Spinal cord (tissue), 10 donors: ENCODE results near the gene NAT10. TPM values are rescaled to one million over a fixed set of nuclear protein-coding genes. Genes with fewer than 3 reads are reported as not detected.

ENCODE experiments used
- DNase-seq, 6 donors: peaks; one replicate each; pipeline versions ENCODE4 v3.0.0 to v3.0.0-alpha.2; 2013 to 2015; ENCODE audit warnings: low spot score in 6 of 6, low read depth in 4 of 6
- H3K27ac ChIP-seq: one replicate; pipeline ENCODE4 v1.5.1; 2013; ENCODE audit warnings: low read depth, low read length, control low read depth
- H3K27me3 ChIP-seq: one replicate; pipeline ENCODE4 v1.6.1; 2013; ENCODE audit warnings: low read length; ENCODE audit not compliant: control insufficient read depth, insufficient read depth
- H3K36me3 ChIP-seq: one replicate; pipeline ENCODE4 v1.6.1; 2013; ENCODE audit warnings: low read length; ENCODE audit not compliant: control insufficient read depth, insufficient read depth
- H3K4me1 ChIP-seq: one replicate; pipeline ENCODE4 v1.6.1; 2013; ENCODE audit warnings: low read length; ENCODE audit not compliant: control insufficient read depth, insufficient read depth
- H3K4me3 ChIP-seq: one replicate; pipeline ENCODE4 v1.5.1; 2013; ENCODE audit warnings: low read depth, low read length, control low read depth
- H3K9me3 ChIP-seq: one replicate; pipeline ENCODE4 v1.6.1; 2013; ENCODE audit warnings: low read length; ENCODE audit not compliant: control insufficient read depth, insufficient read depth
- WGBS: methylation state at CpG from one replicate; pipeline ENCODE4 v1.1.5; 2013; ENCODE audit warnings: missing lambda C conversion rate; ENCODE audit not compliant: insufficient coverage; 5-methylcytosine and 5-hydroxymethylcytosine counted together
- polyA plus RNA-seq, 2 donors: library from polyadenylated mRNA; unstranded; fragments of 120-200 nt; gene quantifications; one replicate each; pipeline ENCODE4 v1.2.1, GENCODE V29; 2013; ENCODE audit not compliant: insufficient read length in 2 of 2
- total RNA-seq, 2 donors: library from RNA; depleted of rRNA in 1 of 2; stranded (reverse); fragments of 120-200 nt in 1 of 2; fragments of >200 nt in 1 of 2; gene quantifications; one replicate each; pipeline versions ENCODE4 v1.2.3 to v1.2.4, GENCODE V29; 2013 to 2014
- donor health status: healthy.

The NAT10 gene
- total and polyA plus RNA-seq, 4 donors = 18.5 to 44.9 (median 36.6) TPM

DNA sequence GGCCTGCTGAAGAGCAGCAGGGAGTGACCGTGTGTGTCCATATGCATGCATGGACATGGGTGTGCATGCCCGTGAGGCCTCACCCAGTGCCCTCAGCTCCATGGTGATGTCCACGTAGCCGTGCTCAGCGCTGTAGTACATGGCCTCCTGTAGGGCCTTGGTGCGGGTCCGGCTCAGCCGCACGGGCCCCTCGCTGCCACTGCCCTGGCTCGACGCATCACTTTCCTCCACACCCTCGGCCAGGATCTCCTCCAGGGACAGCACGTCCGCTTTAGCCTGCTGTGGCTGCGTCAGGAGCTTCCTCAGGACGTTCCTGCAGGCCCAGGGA, 57.0 kb downstream of the NAT10 start:
- Histone ChIP-seq H3K4me1 (peaks cover 8% of the 10 kb centered on the region), H3K27ac (no peak overlapping the region), H3K27me3 (no peaks in the 10 kb centered on the region), H3K36me3 (peaks cover 82% of the 10 kb centered on the region), H3K9me3 (no peaks in the 10 kb centered on the region), H3K4me3 (no peak overlapping the region)
- no peak for DNase-seq
- 93% methylated on average over 12 of the region's 17 CpGs for WGBS

DNA sequence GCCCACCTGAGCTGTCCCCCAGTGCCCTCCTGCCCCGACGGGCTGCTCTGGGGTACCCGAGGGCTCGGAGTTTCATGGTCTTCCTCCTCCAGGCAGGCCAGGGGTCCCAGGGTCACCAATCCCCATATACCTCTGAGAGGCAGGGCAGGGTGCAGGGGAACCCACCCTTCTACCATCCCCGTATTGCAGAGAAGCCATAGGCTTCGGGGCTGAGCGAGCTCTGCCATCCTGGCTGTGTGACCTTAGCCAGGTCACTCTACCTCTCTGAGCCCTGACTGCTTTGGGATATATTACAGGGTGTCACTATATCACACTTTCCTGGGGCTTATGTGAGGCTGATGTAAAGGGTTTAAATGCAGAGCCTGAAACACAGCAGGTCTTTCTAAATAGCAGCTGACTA, 57.4 kb downstream of the NAT10 start:
- WGBS = 99% methylated on average over 7 of the region's 7 CpGs

DNA sequence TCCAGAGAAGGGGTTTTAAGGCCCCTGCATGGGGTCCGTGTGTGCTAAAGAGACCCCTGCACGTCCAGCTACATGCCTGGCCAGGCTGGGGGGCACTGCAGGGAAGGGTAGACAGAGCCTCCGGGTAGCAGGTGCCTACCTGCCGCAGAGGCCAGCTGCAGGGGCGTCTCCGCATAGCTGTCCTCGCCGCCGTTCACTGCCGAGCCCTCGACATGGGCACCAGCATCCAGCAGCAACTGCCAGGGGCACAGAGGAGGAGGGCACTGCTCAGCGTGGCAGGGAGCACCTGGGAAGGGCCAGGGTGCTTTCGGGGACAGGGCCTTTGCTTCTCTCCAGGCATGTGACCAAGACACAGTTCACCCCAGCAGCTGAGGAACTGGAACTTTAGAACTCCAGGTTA, 59.7 kb downstream of the NAT10 start:
- H3K9me3 ChIP-seq = no peaks in the 10 kb centered on the region
- H3K4me1 ChIP-seq = peaks cover 15% of the 10 kb centered on the region
- 93% methylated on average over 13 of the region's 13 CpGs for WGBS
- no peaks in the 10 kb centered on the region for H3K27me3 ChIP-seq
- H3K36me3 ChIP-seq = peaks cover 70% of the 10 kb centered on the region
- no peak overlapping the region for H3K4me3 ChIP-seq
- DNase-seq = no peak
- no peak overlapping the region for H3K27ac ChIP-seq

More for the DNA sequence above, 57.4 kb downstream of the NAT10 start:
- no peaks in the 10 kb centered on the region for H3K27me3 ChIP-seq
- peaks cover 79% of the 10 kb centered on the region for H3K36me3 ChIP-seq
- no peak for DNase-seq
- no peaks in the 10 kb centered on the region for H3K9me3 ChIP-seq
- no peak overlapping the region for H3K4me3 ChIP-seq
- H3K4me1 ChIP-seq = peaks cover 9% of the 10 kb centered on the region
- no peak overlapping the region for H3K27ac ChIP-seq

DNA sequence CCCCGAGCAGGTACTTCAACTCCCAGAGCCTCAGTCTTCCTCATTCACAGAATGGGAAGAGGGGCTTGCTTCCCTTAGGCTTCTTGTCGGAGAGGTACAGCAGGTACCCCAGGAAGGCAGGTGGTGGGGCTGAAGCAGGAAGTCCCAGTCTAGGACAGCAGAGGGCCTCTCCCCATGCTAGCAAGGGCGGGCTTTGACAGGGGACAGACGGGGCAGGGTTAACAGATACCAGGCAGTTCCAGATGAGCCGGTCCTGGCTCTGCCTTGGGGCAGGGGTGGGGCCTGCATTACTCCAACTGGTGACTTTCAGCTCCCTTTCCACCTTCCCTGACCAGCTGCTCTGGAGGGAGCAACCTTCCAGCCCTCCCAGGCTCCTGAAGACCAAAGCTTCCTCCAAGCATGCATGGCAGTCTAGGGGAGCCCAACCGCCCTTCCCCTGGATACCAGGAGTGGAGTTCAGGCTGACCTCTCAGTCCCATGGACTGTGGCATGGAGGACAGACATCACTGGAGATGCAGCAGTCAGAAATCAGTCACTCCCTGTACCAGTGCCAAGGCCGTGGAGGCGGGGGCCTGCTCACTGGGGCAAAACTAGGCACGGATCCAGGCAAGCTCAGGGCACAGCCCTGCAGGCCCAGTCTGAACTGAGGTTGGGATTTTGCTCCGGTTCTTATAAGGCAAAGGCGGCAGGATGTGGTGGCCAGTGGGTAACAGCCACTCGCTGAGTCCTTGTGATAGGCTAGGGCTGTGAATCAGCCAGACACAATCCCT, 60.5 kb downstream of the NAT10 start:
- no peaks in the 10 kb centered on the region for H3K9me3 ChIP-seq
- no peak overlapping the region for H3K27ac ChIP-seq
- no peak overlapping the region for H3K4me3 ChIP-seq
- 70% methylated on average over 11 of the region's 12 CpGs for WGBS
- peaks cover 13% of the 10 kb centered on the region for H3K4me1 ChIP-seq
- H3K36me3 ChIP-seq = peaks cover 61% of the 10 kb centered on the region
- no peak for DNase-seq
- no peaks in the 10 kb centered on the region for H3K27me3 ChIP-seq

DNA sequence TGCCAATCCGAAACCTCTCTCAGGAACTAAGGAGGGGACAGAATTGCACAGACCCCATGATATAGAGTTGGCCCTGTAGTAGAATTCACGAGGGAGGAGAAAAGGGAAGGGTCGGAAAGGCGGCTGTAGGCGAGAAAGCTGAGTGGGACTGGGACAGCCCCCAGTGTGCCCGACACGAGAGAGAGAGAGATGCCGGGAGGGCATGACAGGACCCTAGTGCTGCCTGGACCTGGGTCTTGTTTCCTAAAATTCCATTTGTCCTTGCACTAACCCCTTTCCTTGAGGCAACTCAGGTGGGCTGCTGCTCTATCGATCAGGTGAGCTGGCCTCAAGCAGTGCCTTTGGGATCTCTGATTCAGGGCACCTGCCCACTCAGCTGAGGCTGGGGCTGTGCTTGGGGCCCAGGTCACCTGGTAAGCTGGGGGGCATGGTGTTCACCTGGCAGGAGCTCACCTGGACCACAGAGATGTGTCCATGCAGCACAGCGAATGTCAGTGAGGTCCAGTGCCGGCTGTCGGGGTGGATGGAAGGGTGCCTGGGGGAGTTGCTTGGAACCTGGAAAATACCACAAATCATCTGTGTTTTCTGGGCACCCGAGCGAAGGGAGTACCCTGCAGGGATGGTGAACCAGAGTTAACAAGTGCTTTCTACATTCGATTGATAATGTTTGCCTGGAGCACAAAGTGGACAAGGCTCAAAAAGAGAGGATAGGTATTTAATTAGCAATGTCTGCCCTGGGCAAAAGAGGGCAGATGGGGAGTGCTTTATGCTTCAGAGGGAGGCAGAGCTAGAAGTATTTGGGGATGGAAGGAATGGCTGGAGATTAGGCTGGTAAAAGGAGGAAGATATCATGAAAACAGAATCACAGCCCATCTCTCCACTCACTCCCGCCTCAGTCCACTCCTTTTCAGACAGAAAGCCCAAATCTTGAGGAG, 61.6 kb downstream of the NAT10 start:
- Histone ChIP-seq H3K4me1 (peaks cover 13% of the 10 kb centered on the region), H3K27me3 (no peaks in the 10 kb centered on the region), H3K36me3 (peaks cover 53% of the 10 kb centered on the region), H3K4me3 (no peak overlapping the region), H3K27ac (no peak overlapping the region), H3K9me3 (no peaks in the 10 kb centered on the region)
- 93% methylated on average over 15 of the region's 16 CpGs for WGBS
- no peak for DNase-seq

DNA sequence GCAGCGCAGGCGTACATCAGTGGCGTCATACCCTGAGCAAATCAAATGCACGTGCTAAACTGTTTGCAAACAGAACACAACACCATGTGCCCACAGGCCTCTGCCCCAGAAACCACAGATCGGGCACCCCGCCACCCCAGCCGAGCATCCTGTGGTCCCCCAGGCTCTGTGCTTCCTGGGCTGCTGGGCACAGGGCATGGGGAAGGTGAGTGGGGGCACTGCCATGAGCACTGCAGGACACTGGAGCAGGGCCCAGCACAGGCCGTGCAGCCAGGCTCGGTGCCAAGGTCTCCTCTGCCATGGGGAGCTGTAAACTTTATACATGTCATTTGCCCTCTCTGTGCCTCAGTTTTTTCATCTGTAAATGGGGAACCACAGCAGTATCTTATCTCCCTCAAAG, 62.5 kb downstream of the NAT10 start:
- 93% methylated on average over 7 of the region's 9 CpGs for WGBS
- Histone ChIP-seq H3K27me3 (no peaks in the 10 kb centered on the region), H3K9me3 (no peaks in the 10 kb centered on the region), H3K4me3 (no peak overlapping the region), H3K4me1 (peaks cover 14% of the 10 kb centered on the region), H3K27ac (no peak overlapping the region), H3K36me3 (peaks cover 46% of the 10 kb centered on the region)
- no peak for DNase-seq

DNA sequence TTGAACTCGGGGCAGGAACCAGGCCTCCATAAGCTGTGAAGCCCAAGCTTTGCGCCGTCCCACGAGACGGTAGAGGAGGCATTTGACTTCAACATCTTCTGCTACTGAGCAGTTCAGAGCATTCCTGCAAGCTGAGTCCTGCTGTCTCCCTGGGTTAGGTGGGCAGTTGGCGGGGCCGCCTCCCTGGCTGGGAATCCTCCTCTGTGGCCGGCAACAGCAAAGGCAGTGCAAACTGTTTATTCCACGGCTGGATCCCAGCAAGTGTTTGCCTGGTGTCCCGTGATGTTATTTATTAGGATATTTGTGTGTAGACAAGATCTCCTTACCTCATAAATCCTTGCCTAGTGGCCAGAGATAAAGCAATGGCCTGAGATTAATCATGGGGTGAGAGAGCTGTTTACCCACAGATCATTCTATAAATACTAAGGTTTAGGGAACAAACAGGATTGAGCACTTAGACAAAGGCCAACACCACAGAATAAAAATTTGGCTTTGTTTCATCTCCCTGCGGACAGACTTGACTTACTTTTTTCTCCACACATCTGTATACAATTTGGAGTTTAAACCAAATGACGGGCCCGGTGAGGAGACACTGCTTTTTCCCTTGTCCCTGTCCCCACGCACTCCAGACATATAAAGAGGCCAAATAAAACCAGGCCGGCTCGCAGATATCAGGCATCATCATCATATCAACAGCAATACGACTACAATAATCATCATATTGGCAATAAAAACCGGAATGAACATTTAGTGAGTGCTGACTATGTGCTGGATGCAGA, 63.4 kb downstream of the NAT10 start:
- Histone ChIP-seq H3K27me3 (peaks cover 5% of the 10 kb centered on the region), H3K36me3 (peaks cover 43% of the 10 kb centered on the region), H3K4me1 (peaks cover 22% of the 10 kb centered on the region), H3K9me3 (no peaks in the 10 kb centered on the region), H3K4me3 (no peak overlapping the region), H3K27ac (no peak overlapping the region)
- 69% methylated on average over 14 of the region's 18 CpGs for WGBS
- DNase-seq = no peak

DNA sequence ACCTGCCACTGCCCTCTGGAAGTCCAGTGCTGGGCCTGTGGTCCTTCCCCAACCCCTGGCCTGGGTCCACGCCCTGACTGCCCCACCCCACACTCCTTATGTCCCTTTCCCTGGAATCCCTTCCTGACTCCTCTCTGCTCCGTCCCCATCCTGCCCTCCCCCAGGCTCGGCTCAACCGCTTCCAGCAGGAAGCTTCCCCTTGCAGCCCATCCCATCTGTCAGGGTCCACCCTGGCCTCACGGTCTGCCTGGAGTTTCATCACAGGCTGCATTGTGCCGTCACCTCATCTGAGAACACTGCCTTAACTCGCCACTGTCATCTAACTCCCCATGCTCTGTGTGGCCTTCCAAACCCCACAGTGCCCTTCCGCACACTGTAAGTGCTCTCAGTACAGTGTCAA, 64.3 kb downstream of the NAT10 start:
- no peak for DNase-seq
- WGBS = 67% methylated on average over 7 of the region's 8 CpGs

DNA sequence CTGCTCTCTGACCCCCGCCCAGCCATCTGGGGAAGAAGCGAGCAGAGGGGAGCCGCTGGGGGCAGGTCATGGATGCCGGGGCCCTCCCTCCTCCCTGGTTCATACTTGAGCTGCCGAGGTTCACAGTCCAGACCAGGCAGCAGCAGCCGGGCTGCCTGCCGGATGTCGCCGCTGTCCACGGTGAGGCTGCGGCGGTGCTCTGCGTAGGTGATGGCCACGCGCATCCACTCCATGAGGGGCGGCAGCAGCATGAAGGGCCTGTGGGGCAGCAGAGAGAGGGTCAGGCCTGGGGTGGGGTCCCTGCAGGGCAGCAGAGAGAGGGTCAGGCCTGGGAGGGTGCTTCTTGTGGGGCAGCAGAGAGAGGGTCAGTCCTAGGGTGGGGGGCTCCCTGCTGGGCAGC, 67.6 kb downstream of the NAT10 start:
- peaks cover 14% of the 10 kb centered on the region for H3K36me3 ChIP-seq
- no peak overlapping the region for H3K4me3 ChIP-seq
- DNase-seq = no peak
- no peak overlapping the region for H3K27ac ChIP-seq
- no peaks in the 10 kb centered on the region for H3K9me3 ChIP-seq
- H3K4me1 ChIP-seq = peaks cover 36% of the 10 kb centered on the region
- H3K27me3 ChIP-seq = peaks cover 6% of the 10 kb centered on the region
- 89% methylated on average over 15 of the region's 16 CpGs for WGBS

More for the DNA sequence above, 64.3 kb downstream of the NAT10 start:
- peaks cover 35% of the 10 kb centered on the region for H3K36me3 ChIP-seq
- no peak overlapping the region for H3K27ac ChIP-seq
- H3K9me3 ChIP-seq = no peaks in the 10 kb centered on the region
- no peak overlapping the region for H3K4me3 ChIP-seq
- peaks cover 6% of the 10 kb centered on the region for H3K27me3 ChIP-seq
- peaks cover 31% of the 10 kb centered on the region for H3K4me1 ChIP-seq
